WTC11 (cell line): ENCODE measurements around the gene MAPT.

ENCODE experiments used
- ELF4 ChIP-seq: sonication (generic); formaldehyde crosslinking; IDR thresholded peaks from 2 replicates; pipeline ENCODE4 v1.8.1; 2022; ENCODE audit warnings: low read depth, mild to moderate bottlenecking, moderate library complexity, missing genetic modification reagents
- RELA ChIP-seq: sonication (generic); formaldehyde crosslinking; IDR thresholded peaks from 2 replicates; pipeline ENCODE4 v1.8.1; 2022; ENCODE audit warnings: missing genetic modification reagents, mild to moderate bottlenecking, borderline replicate concordance
- TEAD4 ChIP-seq: sonication (generic); formaldehyde crosslinking; IDR thresholded peaks from 2 replicates; pipeline ENCODE4 v1.8.0; 2022; ENCODE audit warnings: mild to moderate bottlenecking, missing genetic modification reagents
- TF ChIP-seq, protein P1 (sequence below): fragments of 200-600 bp; IDR thresholded peaks from 2 replicates; pipeline ENCODE4 v1.8.0; 2022; ENCODE audit warnings: antibody characterized with exemption
- TF ChIP-seq, protein P2 (sequence below): sonication (generic); formaldehyde crosslinking; IDR thresholded peaks from 2 replicates; pipeline ENCODE4 v1.8.0; 2022; ENCODE audit warnings: mild to moderate bottlenecking, missing genetic modification reagents

DNA sequence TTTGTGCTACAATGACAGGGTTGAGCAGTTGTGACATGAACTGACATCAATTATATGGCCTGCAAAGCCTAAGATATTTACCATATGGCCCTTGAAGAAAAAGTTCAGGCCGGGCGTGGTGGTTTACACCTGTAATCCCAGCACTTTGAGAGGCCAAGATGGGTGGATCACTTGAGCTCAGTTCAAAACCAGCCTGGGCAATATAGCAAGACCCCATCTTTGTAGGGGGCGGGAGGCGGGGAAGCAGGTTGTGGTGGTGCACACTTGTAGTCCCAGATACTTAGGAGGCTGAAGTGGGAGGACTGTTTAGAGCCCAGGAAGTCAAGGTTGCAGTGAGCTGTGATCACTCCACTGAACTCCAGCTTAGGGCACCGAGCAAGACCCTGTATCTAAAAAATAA is 153.0 kb downstream of the MAPT start:
- TF ChIP-seq ELF4 (CRISPR knock-in tag) (no peak), TEAD4 (CRISPR knock-in tag) (no peak), RELA (no peak)
- TF ChIP-seq, protein P1, sequence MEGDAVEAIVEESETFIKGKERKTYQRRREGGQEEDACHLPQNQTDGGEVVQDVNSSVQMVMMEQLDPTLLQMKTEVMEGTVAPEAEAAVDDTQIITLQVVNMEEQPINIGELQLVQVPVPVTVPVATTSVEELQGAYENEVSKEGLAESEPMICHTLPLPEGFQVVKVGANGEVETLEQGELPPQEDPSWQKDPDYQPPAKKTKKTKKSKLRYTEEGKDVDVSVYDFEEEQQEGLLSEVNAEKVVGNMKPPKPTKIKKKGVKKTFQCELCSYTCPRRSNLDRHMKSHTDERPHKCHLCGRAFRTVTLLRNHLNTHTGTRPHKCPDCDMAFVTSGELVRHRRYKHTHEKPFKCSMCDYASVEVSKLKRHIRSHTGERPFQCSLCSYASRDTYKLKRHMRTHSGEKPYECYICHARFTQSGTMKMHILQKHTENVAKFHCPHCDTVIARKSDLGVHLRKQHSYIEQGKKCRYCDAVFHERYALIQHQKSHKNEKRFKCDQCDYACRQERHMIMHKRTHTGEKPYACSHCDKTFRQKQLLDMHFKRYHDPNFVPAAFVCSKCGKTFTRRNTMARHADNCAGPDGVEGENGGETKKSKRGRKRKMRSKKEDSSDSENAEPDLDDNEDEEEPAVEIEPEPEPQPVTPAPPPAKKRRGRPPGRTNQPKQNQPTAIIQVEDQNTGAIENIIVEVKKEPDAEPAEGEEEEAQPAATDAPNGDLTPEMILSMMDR: no peak
- TF ChIP-seq, protein P2, sequence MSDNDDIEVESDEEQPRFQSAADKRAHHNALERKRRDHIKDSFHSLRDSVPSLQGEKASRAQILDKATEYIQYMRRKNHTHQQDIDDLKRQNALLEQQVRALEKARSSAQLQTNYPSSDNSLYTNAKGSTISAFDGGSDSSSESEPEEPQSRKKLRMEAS (CRISPR knock-in tag): no peak
